Measurements from ENCODE around the gene PDZD2.

PDZD2 gene

DNA sequence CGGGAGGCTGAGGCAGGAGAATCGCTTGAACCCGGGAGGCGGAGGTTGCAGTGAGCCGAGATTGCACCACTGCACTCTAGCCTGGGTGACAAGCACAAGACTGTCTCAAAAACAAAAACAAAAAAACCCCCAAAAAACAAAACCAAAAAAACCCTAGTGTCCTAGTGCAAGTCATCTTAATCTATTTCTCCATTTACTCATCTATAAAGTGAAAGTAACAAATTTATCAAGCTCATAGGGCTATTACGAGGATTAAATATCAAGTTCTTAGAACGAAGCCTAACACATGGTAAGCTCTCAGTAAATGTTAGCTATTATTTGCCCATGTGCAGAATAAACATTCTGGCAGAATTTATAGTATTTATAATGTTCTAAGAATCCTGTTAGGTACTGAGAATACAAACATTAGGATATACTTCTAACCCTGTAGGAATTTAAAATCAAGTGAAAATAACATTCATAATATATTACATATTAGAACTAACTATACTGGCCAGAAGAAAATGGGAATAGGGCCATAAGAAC, 490.2 kb downstream of the PDZD2 start:
- FAIRE-seq: peak; percentile 31
- DNase-seq (ENCODE audit: low spot score): no peak

DNA sequence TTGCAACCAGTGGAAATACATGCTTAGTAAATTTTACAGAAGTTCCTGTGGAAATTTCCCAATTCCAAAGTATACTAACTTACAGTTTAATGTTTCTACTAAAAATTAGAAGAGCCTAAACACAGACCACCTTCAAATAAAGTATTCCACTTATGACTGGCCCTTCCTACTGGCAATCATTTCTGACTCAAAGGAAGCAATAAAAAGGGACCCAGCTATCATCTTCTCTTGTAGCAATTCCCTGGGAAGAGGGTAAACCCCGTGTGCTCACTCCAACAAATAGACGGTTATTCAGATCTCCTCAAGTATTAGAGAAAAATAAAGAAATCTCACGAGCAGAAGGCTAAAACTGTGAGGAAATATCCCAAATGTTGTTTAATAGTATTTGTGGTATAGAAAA, 491.9 kb downstream of the PDZD2 start:
- DNase-seq (ENCODE audit: low spot score): no peak
- FAIRE-seq: no peak

DNA sequence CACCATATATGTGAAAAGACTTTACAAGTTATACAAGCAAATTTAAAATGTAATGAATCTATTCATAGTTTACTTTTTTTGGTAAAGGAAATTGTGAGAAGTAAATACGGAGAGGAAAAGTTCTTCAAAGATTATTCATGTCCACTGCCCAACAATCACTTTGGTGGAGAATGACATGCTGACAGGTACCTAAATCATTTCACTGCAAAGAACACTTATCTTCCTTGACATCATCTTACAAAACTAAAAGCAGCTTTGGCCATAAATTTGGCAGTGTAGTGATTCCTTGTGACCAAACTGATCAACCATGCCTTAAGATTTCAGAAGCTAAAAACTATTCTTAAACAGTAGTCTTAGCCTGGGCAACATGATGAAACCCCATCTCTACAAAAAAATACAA, 492.7 kb downstream of the PDZD2 start:
- FAIRE-seq (no peak), DNase-seq (ENCODE audit: low spot score) (no peak)

DNA sequence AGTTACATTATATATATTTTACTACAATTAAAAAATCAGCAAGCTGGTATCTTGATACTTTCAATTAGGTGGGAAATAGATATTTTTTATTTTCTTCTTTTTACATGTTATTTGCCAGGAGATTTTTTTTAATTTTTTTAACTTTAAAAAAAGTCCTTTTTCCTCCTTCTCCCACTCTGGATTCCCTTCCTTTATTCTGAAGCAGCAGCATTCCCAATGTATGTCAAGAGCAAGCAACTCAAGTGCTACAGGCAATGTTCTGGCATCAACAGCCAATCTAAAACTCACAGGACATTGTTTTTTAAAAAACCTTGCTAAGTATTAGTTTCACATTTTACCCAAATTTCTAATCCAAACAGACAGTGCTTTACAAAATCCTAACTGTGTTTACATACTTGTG, 493.8 kb downstream of the PDZD2 start:
- peak; percentile 2 for FAIRE-seq
- DNase-seq (ENCODE audit: low spot score): no peak

DNA sequence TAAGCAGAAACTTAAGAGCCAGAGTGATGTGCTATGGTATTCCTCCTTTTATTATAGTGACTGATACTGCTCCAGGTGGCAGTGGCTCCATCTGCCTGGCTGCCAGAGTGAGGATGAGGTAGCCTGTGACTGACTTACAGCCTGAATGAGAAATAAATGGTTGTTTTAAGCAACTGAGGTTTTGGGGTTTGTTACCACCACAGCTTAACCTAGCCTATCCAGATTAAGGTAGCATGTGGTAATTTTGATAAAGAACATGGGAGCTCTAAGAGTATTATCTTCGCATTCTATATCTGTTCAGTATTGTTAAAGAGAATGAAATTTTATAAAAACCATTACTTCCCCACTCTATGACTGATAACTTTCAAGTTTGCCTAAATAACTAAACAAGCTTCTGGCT, 496.2 kb downstream of the PDZD2 start:
- FAIRE-seq (no peak), DNase-seq (ENCODE audit: low spot score) (no peak)

DNA sequence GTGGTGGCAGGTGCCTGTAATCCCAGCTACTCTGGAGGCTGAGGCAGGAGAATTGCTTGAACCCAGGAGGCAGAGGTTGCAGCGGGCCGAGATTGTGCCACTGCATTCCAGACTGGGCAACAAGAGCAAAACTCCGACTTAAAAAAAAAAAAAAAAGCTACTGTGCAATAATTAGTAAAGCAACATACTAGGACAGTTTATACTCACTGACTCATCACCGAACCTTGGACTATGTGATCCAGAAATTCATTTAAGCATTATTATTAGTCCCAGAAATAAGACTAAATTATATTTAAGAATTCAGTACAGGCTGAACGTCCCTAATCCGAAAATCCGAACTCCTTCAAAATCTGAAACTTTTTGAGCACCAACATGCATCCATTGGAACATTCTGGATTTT, 497.4 kb downstream of the PDZD2 start:
- no peak for DNase-seq (ENCODE audit: low spot score)
- FAIRE-seq: no peak

DNA sequence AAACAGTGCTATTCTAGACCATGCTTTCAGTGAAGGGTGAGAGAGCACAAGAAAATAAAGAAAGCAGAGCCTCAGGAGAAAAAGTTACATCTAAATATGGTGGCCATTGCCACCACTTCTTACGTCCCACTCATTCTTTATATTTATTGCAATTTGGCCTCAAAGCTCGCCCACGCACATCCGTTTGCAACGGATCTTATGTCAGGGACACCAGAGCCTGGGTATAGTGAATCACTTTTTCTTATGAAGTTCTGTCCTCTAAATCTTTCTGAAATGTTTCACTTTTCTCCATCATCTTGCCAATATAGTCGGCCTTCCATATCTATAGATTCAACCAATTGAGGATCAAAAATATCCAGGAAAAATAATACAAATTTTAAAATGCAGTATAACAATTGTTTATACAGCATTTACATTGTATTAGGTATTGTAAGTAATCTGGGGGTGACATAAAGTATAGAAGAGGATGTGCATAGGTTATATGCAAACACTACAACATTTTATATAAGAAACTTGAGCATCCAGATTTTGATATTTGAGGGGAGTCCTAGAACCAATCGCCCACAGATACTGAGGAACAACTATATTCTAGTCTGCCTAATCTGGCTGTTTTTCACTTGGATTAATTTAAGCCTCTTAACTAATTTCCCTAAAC, 500.0 kb downstream of the PDZD2 start:
- FAIRE-seq (no peak), DNase-seq (ENCODE audit: low spot score) (no peak)

DNA sequence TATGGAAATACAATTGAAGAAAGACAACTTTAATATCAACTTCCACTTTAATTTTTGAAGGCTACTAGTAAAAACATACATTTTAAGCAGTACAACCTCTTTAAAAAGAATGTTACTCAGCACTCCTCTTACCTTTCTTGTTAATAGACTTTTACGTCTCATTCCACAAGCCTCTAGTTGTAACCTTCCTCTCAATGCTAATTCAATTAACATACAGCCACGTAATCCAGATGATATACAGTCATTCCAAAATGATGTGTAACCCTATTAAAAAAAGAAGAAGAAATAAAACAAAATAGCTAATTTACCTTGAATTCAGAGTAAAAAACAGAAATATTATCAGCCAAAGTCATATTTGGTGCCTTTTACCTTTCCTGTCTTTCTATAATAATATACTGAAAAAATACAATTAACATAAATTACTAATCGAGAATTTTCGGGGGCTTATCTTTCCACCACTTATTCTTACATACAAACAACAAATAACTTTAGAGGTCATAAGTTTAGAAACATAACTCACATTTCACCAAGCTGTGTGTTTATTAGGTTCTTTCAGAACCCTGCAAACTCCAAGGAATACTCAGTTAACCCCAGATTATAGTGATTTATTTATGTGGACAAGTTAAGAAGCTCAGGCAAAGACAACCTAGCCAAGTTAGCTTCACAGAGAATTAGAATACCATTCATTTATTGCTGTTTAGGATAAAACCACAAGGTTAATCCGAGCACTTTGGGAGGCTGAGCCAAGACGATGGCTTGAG, 504.9 kb downstream of the PDZD2 start:
- DNase-seq (ENCODE audit: low spot score) (no peak), FAIRE-seq (no peak)

DNA sequence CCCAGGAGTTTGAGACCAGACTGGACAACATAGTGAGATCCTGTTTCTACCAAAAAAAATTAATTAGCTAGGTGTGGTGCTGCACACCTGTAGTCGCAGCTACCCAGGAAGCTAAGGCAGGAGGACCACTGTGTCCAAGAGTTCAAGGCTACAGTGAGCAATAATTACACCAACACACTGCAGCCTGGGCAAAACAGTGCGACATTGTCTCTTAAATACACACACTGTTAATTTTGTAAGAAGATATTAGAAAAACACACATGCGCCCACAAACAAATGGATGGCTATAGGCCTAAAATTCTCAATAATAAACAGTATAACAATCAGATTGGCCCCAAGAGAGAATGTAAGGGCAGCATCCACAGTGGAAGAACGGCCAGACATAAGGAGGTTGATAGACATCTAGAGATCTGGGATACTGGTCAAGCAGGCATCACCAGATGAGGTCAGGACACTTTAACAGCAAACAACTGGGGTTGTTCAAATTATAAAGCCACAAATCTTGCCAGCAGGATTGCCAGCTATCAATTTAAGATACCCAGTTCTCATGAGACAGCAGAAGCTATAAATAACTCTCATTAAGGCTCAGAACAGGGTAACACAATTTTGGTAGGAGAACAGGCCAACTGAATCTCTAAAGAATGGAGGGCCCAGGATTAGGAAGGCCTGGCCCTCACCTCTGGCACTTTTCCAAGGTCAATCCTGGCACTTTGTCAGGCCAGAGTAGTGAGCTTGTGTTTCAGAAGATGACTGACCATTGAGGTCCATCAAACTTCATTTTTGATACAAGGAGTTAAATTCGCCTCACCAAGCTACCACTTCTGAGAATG, 505.7 kb downstream of the PDZD2 start:
- DNase-seq (ENCODE audit: low spot score): no peak
- FAIRE-seq: no peak

DNA sequence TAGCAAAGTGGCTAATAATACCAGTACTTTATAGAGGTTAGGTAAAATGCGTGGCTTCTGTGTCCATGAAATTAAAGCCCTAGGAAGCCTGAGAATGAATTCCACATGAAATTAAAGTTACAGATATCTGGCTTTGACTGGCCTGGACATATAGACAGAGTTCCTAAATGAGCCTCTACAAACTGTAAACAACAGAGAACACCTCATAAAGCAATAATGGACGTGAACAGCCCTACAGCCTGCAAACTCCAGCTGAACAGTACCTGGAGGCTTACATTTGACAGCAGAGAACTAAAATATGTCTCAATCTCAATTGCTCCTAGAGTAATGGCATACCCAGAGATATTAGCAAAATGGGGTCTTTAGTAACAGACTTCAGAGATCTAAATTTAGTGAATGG, 506.4 kb downstream of the PDZD2 start:
- FAIRE-seq (no peak), DNase-seq (ENCODE audit: low spot score) (no peak)

DNA sequence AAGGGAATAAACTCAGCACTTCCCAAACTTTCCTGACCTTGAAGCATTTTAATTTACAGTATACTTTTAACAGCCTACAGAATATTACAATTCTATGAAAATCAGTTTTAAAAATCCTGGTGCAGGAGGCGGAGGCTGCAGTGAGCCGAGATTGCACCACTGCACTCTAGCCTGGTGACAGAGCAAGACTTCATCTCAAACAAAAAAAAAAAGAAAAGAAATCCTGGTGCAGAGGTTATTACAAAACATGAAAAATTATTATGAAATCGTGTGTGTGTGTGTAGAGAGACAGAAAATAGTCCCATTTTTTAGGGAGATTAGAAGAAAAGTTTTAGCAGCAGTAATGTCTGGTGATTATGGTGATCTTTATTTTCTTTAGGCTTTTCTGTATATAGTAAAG, 508.3 kb downstream of the PDZD2 start:
- DNase-seq (ENCODE audit: low spot score): no peak
- no peak for FAIRE-seq

DNA sequence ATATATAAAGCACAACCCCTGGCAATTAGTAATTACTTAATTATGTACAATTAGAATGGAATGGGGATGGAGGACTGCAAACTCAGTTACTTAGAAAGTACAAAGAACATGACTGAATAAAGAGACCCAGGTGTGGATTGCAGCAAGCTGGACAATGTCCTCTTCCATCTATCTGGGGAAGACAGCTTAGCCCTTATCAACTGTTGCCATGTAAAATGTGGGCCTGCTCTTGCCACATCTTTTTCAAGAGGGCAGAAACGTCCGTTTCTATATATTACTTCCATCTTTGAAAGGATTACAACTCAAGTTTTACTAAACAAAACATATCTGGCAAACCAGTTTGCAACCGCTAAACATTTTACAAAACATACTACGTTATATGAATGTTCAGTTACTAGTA, 509.0 kb downstream of the PDZD2 start:
- DNase-seq (ENCODE audit: low spot score) (no peak), FAIRE-seq (no peak)

DNA sequence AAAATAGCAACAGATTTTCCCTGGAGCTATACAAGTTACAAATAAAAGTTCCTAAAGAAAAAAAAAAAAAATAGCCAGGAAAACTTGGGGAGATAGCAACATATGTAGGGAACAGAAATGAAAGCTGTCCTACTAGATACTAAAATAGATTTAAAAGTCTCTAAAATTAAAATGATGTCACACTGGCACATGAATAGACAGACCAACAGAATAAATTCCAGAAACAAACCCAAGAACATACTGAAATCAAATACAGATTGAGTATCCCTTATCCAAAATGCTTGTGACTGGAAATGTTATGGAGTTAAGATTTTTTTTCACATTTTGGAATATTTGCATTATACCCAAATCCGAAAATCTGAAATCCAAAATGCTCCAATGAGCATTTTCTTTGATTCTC, 511.4 kb downstream of the PDZD2 start:
- DNase-seq (ENCODE audit: low spot score) (no peak), FAIRE-seq (peak; percentile 2)

DNA sequence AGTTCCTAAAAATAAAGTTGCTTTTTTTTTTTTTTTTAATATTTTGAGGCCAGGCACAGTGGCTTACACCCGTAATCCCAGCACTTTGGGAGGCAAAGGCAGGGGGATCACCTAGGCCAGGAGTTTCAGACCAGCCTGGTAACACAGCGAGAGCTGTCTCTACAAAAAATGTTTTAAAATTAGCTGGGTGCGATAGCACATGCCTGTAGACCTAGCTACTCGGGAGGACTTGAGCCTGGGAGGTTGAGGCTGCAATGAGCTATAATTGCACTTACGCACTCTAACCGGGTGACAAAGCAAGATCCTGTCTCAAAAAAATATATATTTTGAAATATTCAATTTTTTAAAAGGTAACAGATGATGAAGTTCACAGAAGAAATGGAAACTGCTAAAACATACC, 512.3 kb downstream of the PDZD2 start:
- no peak for FAIRE-seq
- no peak for DNase-seq (ENCODE audit: low spot score)

DNA sequence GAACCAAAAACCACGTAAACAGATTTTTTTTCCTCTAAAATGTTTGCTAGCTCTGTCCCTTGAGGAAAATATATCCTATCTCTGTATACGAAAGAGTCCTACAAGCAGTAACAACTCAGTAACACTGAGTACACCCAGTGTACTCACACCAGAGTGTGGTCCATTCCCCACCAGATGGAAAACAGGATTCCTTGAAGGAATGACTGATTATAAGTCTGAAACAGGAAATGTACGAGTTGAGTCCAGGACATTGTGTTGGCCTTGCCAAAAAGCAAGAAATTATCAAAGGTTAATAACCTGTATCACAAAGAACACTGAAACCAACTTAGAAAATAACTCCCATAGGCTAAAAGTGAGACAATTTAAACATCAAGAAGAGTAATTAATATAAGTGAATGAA, 514.8 kb downstream of the PDZD2 start:
- no peak for FAIRE-seq
- no peak for DNase-seq (ENCODE audit: low spot score)

DNA sequence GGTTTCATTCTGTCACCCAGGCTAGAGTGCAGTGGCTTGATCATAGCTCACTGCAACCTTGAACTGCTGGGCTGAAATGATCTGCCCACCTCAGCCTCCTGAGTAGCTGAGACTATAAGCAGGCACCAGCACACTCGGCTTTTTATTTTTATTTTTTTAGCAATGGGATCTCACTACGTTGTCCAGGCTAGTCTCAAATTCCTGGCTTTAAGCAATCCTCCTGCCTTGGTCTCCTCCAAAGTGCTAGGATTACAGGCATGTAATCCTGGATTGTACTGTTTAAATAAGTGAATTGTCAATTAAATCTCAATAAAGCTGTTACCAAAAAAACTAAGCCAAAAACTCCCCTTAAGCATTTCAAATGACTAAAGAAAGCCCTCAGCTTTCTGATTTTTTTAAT, 516.3 kb downstream of the PDZD2 start:
- no peak for FAIRE-seq

DNA sequence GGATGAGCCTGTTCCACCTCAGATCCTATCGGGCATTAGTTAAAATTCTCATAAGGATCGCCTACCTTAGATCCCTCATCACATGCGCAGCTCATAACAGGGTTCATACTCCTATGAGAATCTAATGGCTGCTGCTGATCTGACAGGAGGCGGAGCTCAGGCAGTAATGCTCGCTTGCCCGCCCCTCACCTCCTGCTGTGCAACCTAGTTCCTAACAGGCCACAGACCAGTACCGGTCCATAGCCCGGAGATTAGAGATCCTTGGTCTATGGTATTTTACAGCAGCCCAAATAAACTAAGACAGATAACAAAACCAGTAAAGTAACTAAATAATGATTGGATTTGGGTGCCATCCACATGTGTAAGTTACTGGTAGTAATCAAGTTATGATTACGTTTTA, 517.7 kb downstream of the PDZD2 start:
- FAIRE-seq: no peak
- no peak for DNase-seq (ENCODE audit: low spot score)

More for the DNA sequence above, 516.3 kb downstream of the PDZD2 start:
- no peak for DNase-seq (ENCODE audit: low spot score)

DNA sequence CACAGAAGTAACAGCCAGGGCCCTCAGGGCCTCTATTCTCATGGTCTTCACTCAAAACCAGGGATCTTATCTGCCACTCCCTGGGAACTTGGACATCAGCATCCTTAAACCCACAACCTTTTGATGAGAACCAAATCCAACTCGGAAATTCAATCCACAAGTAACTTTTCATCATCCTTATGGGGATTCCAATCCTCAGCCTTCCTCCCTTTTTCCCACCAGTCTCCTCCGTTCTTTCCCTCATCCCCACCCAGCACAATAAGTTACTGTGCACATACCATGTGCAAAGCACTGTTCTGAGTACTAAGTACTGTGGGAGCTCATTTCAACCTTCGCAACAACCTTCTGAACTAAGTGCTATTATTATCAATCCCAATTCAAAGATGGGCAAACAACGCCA, 518.1 kb downstream of the PDZD2 start:
- no peak for FAIRE-seq
- DNase-seq (ENCODE audit: low spot score): no peak

DNA sequence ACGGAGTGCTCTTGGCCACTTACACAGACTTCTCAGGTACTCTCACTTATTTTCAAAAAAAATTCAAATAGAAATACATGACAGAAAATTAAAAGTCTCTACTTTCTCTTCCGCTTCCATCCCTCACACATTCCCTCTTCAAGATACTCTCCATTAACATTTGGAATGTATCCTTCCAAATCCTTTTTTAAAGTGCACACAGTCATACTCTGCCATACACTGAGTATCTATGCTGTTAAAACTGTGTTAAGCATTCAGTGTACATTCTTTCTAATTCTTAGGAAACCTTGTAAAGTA, 519.7 kb downstream of the PDZD2 start:
- no peak for DNase-seq (ENCODE audit: low spot score)
- no peak for FAIRE-seq

DNA sequence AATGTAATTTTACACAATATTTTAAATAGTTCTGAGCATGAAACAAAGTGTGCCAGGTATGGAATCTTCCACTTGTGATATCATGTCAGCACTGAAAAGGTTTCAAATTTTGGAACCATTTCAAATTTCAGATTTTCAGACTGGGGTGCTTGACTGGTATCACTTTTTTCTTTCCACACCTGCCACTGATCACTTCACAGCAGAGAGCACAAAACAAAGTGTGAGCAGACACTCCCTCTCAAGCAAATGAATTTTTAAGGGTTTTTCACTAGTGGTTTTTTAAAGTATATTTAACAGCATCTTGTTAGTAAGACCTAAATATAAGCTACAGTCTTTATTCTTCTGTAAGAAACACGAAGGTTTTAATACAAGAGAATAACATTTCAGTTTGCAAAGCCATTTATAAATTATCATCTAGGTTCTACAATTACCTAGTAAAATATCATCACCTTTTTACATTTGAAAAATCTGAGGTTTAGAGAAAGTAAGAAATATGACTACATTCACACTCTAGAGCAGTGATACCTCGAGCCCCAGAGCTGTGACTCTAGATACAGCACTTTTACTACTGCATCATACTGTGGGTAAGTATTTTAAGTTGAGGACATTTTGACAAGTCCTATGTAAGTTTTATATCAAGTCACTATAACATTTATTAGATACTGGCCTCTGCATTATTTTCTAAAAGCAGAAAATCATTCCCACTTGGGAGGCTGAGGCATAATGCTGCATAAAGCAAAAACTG, 520.6 kb downstream of the PDZD2 start:
- no peak for FAIRE-seq

DNA sequence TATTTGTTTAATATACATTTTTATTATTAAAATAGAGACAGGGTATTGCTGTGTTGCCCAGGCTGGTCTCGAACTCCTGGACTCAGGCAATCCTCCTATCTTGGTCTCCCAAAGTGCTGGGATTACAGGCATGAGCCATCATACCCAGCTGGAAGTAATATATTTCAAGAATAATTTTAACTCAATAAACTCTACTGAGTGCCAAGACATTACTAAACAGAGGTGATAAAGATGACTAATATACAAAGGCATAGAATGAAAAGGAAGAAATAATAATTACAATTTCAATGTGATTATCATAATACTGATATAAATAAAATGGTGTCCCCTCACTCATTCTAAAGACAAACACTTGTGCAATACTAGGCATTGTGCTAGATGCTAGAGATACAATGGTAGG, 521.3 kb downstream of the PDZD2 start:
- FAIRE-seq: no peak
- no peak for DNase-seq (ENCODE audit: low spot score)

More for the DNA sequence above, 520.6 kb downstream of the PDZD2 start:
- no peak for DNase-seq (ENCODE audit: low spot score)
